H1 (cell line): ENCODE data around the gene DYRK1B. TPM values are rescaled to one million over a fixed set of nuclear protein-coding genes. Genes with fewer than 3 reads are reported as not detected.

ENCODE experiments used
- CTCF ChIA-PET: fragments of 300-600 bp; sonication (Branson Sonifier 250); formaldehyde crosslinking; loops from one replicate; lab custom pipeline; 2021; ENCODE audit not compliant: partially characterized antibody; lab: Charles Lee
- POLR2A ChIA-PET: fragments of 300-600 bp; sonication (Branson Sonifier 250); formaldehyde crosslinking; loops from one replicate; lab custom pipeline; 2021; ENCODE audit warnings: inconsistent platforms; ENCODE audit not compliant: partially characterized antibody; lab: Charles Lee
- DNase-seq, 2 experiments: peaks; one replicate each; pipeline versions ENCODE4 v3.0.0 to v3.0.0-alpha.2; 2010 to 2022; ENCODE audit warnings: low spot score in 2 of 2, low read depth in 1 of 2, mixed read lengths in 1 of 2
- FAIRE-seq: peaks from 2 replicates; lab custom pipeline; 2011; peaks lifted over from hg19 to GRCh38; lab: Jason Lieb, UNC
- H2AFZ ChIP-seq: 2 replicates; pipeline ENCODE4 v1.8.1; 2012; ENCODE audit warnings: low read length, inconsistent platforms
- H2AK5ac ChIP-seq: 2 replicates; pipeline ENCODE4 v1.6.1; 2013; ENCODE audit warnings: low read depth, low read length
- H2BK120ac ChIP-seq: replicated peaks from 2 replicates; pipeline ENCODE3; 2013; ENCODE audit warnings: low read depth, low read length, inconsistent platforms
- H2BK12ac ChIP-seq: 2 replicates; pipeline ENCODE4 v1.6.1; 2013; ENCODE audit warnings: low read depth, low read length
- H2BK15ac ChIP-seq: 2 replicates; pipeline ENCODE4 v1.6.1; 2013; ENCODE audit warnings: low read length
- H2BK20ac ChIP-seq: 2 replicates; pipeline ENCODE4 v1.6.1; 2013; ENCODE audit warnings: low read length
- H2BK5ac ChIP-seq: 2 replicates; pipeline ENCODE4 v1.6.1; 2013; ENCODE audit warnings: low read depth, low read length
- H3K14ac ChIP-seq: 2 replicates; pipeline ENCODE4 v1.6.1; 2013; ENCODE audit warnings: inconsistent platforms; ENCODE audit not compliant: insufficient read length
- H3K18ac ChIP-seq: 2 replicates; pipeline ENCODE4 v1.6.1; 2013; ENCODE audit warnings: low read length; ENCODE audit errors: extremely low read depth
- H3K23ac ChIP-seq: 2 replicates; pipeline ENCODE4 v1.6.1; 2013; ENCODE audit warnings: inconsistent platforms; ENCODE audit not compliant: insufficient read length
- H3K23me2 ChIP-seq: 2 replicates; pipeline ENCODE4 v1.6.1; 2013; ENCODE audit warnings: low read depth, low read length
- H3K27ac ChIP-seq: 2 replicates; pipeline ENCODE4 v1.6.1; 2011; ENCODE audit warnings: low read depth, low read length, inconsistent platforms
- H3K27me3 ChIP-seq, 4 experiments: replicated peaks in 1 of 4; 1 replicate in 1 of 4; 2 replicates in 3 of 4; pipeline versions ENCODE4 v1.6.1 to v1.8.1; 2011 to 2013; ENCODE audit warnings: low read length in 3 of 4, mild to moderate bottlenecking in 3 of 4, inconsistent platforms in 2 of 4, mixed read lengths in 2 of 4, moderate library complexity in 1 of 4; ENCODE audit not compliant: control insufficient read depth in 3 of 4, insufficient read depth in 3 of 4; ENCODE audit errors: extremely low read depth in 1 of 4
- H3K36me3 ChIP-seq, 4 experiments: 2 replicates each; pipeline versions ENCODE4 v1.6.1 to v1.8.1; 2011 to 2013; ENCODE audit warnings: mild to moderate bottlenecking in 4 of 4, low read length in 3 of 4, moderate library complexity in 2 of 4, control low read depth in 1 of 4, inconsistent platforms in 1 of 4; ENCODE audit not compliant: insufficient read depth in 4 of 4, control insufficient read depth in 2 of 4
- H3K4ac ChIP-seq: replicated peaks from 2 replicates; pipeline ENCODE3; 2013; ENCODE audit warnings: low read length, low read depth, mixed read lengths, inconsistent platforms; ENCODE audit not compliant: insufficient read length
- H3K4me1 ChIP-seq, 4 experiments: replicated peaks in 1 of 4; 1 replicate in 1 of 4; 2 replicates in 3 of 4; pipeline versions ENCODE4 v1.6.1 to v1.8.1; 2011 to 2013; ENCODE audit warnings: low read length in 3 of 4, inconsistent platforms in 2 of 4, mixed read lengths in 1 of 4; ENCODE audit not compliant: insufficient read depth in 4 of 4, control insufficient read depth in 3 of 4
- H3K4me2 ChIP-seq, 2 experiments: 2 replicates each; pipeline versions ENCODE4 v1.6.1 to v1.8.1; 2011 to 2013; ENCODE audit warnings: low read depth in 2 of 2, low read length in 2 of 2, control low read depth in 1 of 2, inconsistent platforms in 1 of 2, mild to moderate bottlenecking in 1 of 2; ENCODE audit not compliant: insufficient read depth in 1 of 2
- H3K4me3 ChIP-seq, 4 experiments: fragments of 200-600, 300-600 bp in 1 of 4; sonication (generic), shearing (Covaris generic), sonication (Bioruptor Twin) in 1 of 4; 2 replicates each; pipeline versions ENCODE4 v1.5.1 to v1.8.1; 2011 to 2016; ENCODE audit warnings: low read length in 4 of 4, low read depth in 3 of 4, control low read depth in 2 of 4, inconsistent platforms in 2 of 4, mild to moderate bottlenecking in 2 of 4, mixed read lengths in 1 of 4, moderate library complexity in 1 of 4; ENCODE audit not compliant: insufficient read depth in 2 of 4; ENCODE audit errors: extremely low read depth in 1 of 4
- H3K56ac ChIP-seq: replicated peaks from 2 replicates; pipeline ENCODE3; 2013; ENCODE audit warnings: low read depth, mild to moderate bottlenecking, mixed read lengths, low read length, inconsistent platforms; ENCODE audit not compliant: insufficient read length
- H3K79me1 ChIP-seq: 2 replicates; pipeline ENCODE4 v1.6.1; 2013; ENCODE audit warnings: low read depth, low read length, control low read depth
- H3K79me2 ChIP-seq, 2 experiments: 2 replicates each; pipeline versions ENCODE4 v1.6.1 to v1.8.1; 2012 to 2013; ENCODE audit warnings: low read length in 2 of 2, mild to moderate bottlenecking in 2 of 2, inconsistent platforms in 1 of 2; ENCODE audit not compliant: insufficient read depth in 2 of 2, control insufficient read depth in 1 of 2
- H3K9ac ChIP-seq, 4 experiments: replicated peaks in 1 of 4; 1 replicate in 1 of 4; 2 replicates in 3 of 4; pipeline versions ENCODE4 v1.6.1 to v1.8.1; 2011 to 2013; ENCODE audit warnings: low read depth in 3 of 4, low read length in 3 of 4, control low read depth in 2 of 4, mild to moderate bottlenecking in 2 of 4, moderate library complexity in 2 of 4, inconsistent platforms in 1 of 4; ENCODE audit errors: extremely low read depth in 1 of 4
- H3K9me3 ChIP-seq, 2 experiments: 2 replicates each; pipeline versions ENCODE4 v1.6.1 to v1.8.1; 2012 to 2013; ENCODE audit warnings: mild to moderate bottlenecking in 2 of 2, moderate library complexity in 2 of 2, control low read depth in 1 of 2, inconsistent platforms in 1 of 2, low read depth in 1 of 2, low read length in 1 of 2, mixed read lengths in 1 of 2; ENCODE audit not compliant: insufficient read depth in 2 of 2
- H4K20me1 ChIP-seq, 2 experiments: replicated peaks in 1 of 2; 2 replicates each; pipeline versions ENCODE3 to v1.8.1; 2011 to 2013; ENCODE audit warnings: inconsistent platforms in 2 of 2, low read length in 2 of 2, mild to moderate bottlenecking in 1 of 2; ENCODE audit not compliant: insufficient read depth in 2 of 2, control insufficient read depth in 1 of 2
- H4K5ac ChIP-seq: 2 replicates; pipeline ENCODE4 v1.6.1; 2013; ENCODE audit warnings: low read length, low read depth, mixed read lengths, inconsistent platforms; ENCODE audit not compliant: insufficient read length
- H4K8ac ChIP-seq: 2 replicates; pipeline ENCODE4 v1.8.0; 2013; ENCODE audit warnings: mild to moderate bottlenecking, moderate library complexity, low read length, inconsistent platforms; ENCODE audit not compliant: insufficient read depth; ENCODE audit errors: extremely low read depth
- H4K91ac ChIP-seq: replicated peaks from 2 replicates; pipeline ENCODE3; 2013; ENCODE audit warnings: low read length, mixed read lengths, inconsistent platforms; ENCODE audit not compliant: insufficient read length
- ATF2 ChIP-seq: IDR thresholded peaks from 2 replicates; pipeline ENCODE4 v1.6.1; 2012; ENCODE audit warnings: low read length, inconsistent platforms
- CREB1 ChIP-seq: IDR thresholded peaks from 2 replicates; pipeline ENCODE4 v1.6.1; 2012; ENCODE audit warnings: inconsistent platforms
- CTCF ChIP-seq, 3 experiments: IDR thresholded peaks; 1 replicate in 2 of 3; 2 replicates in 1 of 3; pipeline versions ENCODE4 v1.5.1 to v1.6.1; 2011; ENCODE audit warnings: low read length in 3 of 3, mild to moderate bottlenecking in 3 of 3, inconsistent platforms in 2 of 3, low read depth in 1 of 3, moderate library complexity in 1 of 3; ENCODE audit not compliant: insufficient read depth in 1 of 3; ENCODE audit errors: control extremely low read depth in 1 of 3
- JUND ChIP-seq: IDR thresholded peaks from 2 replicates; pipeline ENCODE4 v1.6.1; 2011; ENCODE audit warnings: mild to moderate bottlenecking, improper control_type of control experiment, low read length
- KDM4A ChIP-seq: IDR thresholded peaks from one replicate; pipeline ENCODE4 v1.7.1; 2012; ENCODE audit warnings: low read depth, mild to moderate bottlenecking, moderate library complexity, low read length, inconsistent platforms; ENCODE audit not compliant: severe bottlenecking
- RAD21 ChIP-seq, 2 experiments: IDR thresholded peaks in 1 of 2; conservative IDR thresholded peaks in 1 of 2; 2 replicates each; pipeline ENCODE4 v1.6.1; 2011; ENCODE audit warnings: low read depth in 2 of 2, low read length in 2 of 2, improper control_type of control experiment in 1 of 2, inconsistent platforms in 1 of 2, mild to moderate bottlenecking in 1 of 2, moderate library complexity in 1 of 2
- SIN3A ChIP-seq, 2 experiments: IDR thresholded peaks in 1 of 2; conservative IDR thresholded peaks in 1 of 2; 2 replicates each; pipeline ENCODE4 v1.6.1; 2011 to 2012; ENCODE audit warnings: low read length in 2 of 2, improper control_type of control experiment in 1 of 2, low read depth in 1 of 2, mild to moderate bottlenecking in 1 of 2
- WGBS, 2 experiments: shearing (Covaris generic) in 1 of 2; methylation state at CpG; one replicate each; pipeline versions ENCODE4 v1.1.6 to v1.1.7; 2013 to 2015; ENCODE audit warnings: low lambda C conversion rate in 2 of 2, mixed read lengths in 2 of 2, inconsistent platforms in 1 of 2, low coverage in 1 of 2, missing lambda C conversion rate in 1 of 2; ENCODE audit not compliant: insufficient replicate concordance in 2 of 2, insufficient coverage in 1 of 2, insufficient read length in 1 of 2; ENCODE audit errors: extremely low coverage in 1 of 2, missing lambda C conversion rate in 1 of 2; 5-methylcytosine and 5-hydroxymethylcytosine counted together
- polyA plus RNA-seq, 7 experiments: library from polyadenylated mRNA; depleted of rRNA in 3 of 7; stranded (reverse) in 5 of 7; unstranded in 2 of 7; fragments of >200 nt in 5 of 7; fragments of 200-250 nt in 2 of 7; gene quantifications; 1 replicate in 5 of 7; 2 replicates in 1 of 7; 4 replicates in 1 of 7; pipeline versions ENCODE4 v1.2.1 to v1.2.3, GENCODE V29; 2011 to 2013; ENCODE audit warnings: missing spikeins in 2 of 7, mixed read lengths in 2 of 7
- total RNA-seq: library from RNA; stranded (reverse); fragmentation: NEBNext Ultra II Directional; extraction: Animal tissue kit (Norgen Biotek cat#: 25700); gene quantifications from 2 replicates; pipeline ENCODE4 v1.2.1, GENCODE V29; 2021

The DYRK1B gene
- total and polyA plus RNA-seq, 2 of the 8 experiments (the other 6 are each of a cell fraction or from before 2014, with no cell fraction given): 6.9 to 14.8 TPM

- no peak overlapping the region for H2AK5ac ChIP-seq
- H3K4me1 ChIP-seq: peaks cover 2 to 10% (median 5%) of the 10 kb centered on the region in 4 experiments; a peak in 4 of 7 replicates
- CTCF ChIA-PET: interaction anchor here (0.7 to 5.4 kb wide), 28 partner anchors 10 to 242 kb away, joined by 3 to 75 read pairs (median 5); partner anchors contain the start of genes DYRK1B and LEUTX
- H3K4me3 ChIP-seq: peak overlapping the region; percentile 14 to 83 (median 72); a peak in 7 of 8 replicates
- no peak overlapping the region for H2BK5ac ChIP-seq
- H3K14ac ChIP-seq: no peak overlapping the region
- H3K23ac ChIP-seq: no peak overlapping the region
- H3K36me3 ChIP-seq: no peaks in the 10 kb centered on the region
- DNase-seq (peak; percentile 25 to 92), FAIRE-seq (peak; percentile 32)
- H3K27me3 ChIP-seq: no peaks in the 10 kb centered on the region
- H3K27ac ChIP-seq: no peak overlapping the region
- no peak overlapping the region for H3K4ac ChIP-seq
- peak overlapping the region; percentile 96 for H2AFZ ChIP-seq
- peak overlapping the region in 1 of 2 experiments; percentile 73; a peak in 3 of 4 replicates for H3K4me2 ChIP-seq
- no peaks in the 10 kb centered on the region for H3K79me2 ChIP-seq
- H2BK20ac ChIP-seq: no peak overlapping the region
- 2% methylated on average over 17 of the region's 17 CpGs; no CpG with 5 or more reads in 1 of the 2 experiments for WGBS, 2 experiments
- no peak overlapping the region for H3K56ac ChIP-seq
- H2BK12ac ChIP-seq: no peak overlapping the region; the same call in 1 of the 2 replicates
- H4K91ac ChIP-seq: no peak overlapping the region
- H3K79me1 ChIP-seq: no peaks in the 10 kb centered on the region
- no peak overlapping the region for H2BK120ac ChIP-seq
- TF ChIP-seq KDM4A: peak; percentile 60
- TF ChIP-seq SIN3A (conservative IDR thresholded peaks at IDR 0.05 in 1 of 2, IDR thresholded peaks at IDR 0.05 in 1 of 2; ENCODE audit: low read depth in 1 of 2, low read length in 2 of 2): no peak; a peak in 1 of 4 replicates
- TF ChIP-seq ATF2: no peak
- peak; percentile 79 to 90 (median 89) for TF ChIP-seq CTCF (IDR thresholded peaks at IDR 0.05; ENCODE audit: control extremely low read depth in 1 of 3, insufficient read depth in 1 of 3, low read depth in 1 of 3, low read length in 3 of 3)
- TF ChIP-seq CREB1: 0 out of 2 replicates have a peak, but pooled peaks have one; percentile 32
- peak; percentile 81 to 89 for TF ChIP-seq RAD21 (IDR thresholded peaks at IDR 0.05 in 1 of 2, conservative IDR thresholded peaks at IDR 0.05 in 1 of 2; ENCODE audit: low read depth in 2 of 2, low read length in 2 of 2)
- peak; percentile 8; the same call in 1 of the 2 replicates for TF ChIP-seq JUND
- TF ChIP-seq, all 59 proteins: peak for 5
- POLR2A ChIA-PET: interaction anchor here (1.0 to 1.1 kb wide), 3 partner anchors 32 to 50 kb away, joined by 3 to 8 read pairs (median 3); no protein-coding TSS in a partner anchor
- Histone ChIP-seq H3K9me3 (no peaks in the 10 kb centered on the region), H3K18ac (no peak overlapping the region), H4K8ac (no peak overlapping the region), H3K9ac (no peak overlapping the region), H4K20me1 (no peaks in the 10 kb centered on the region), H3K23me2 (no peaks in the 10 kb centered on the region), H2BK15ac (peak overlapping the region; percentile 81; the same call in 1 of the 2 replicates), H4K5ac (no peak overlapping the region)
Observed at GRCh38 chr19:39792999-39793546, 40.9 kb downstream of the DYRK1B start.
